Measurements from ENCODE around the gene BAZ2B. TPM values are rescaled to one million over a fixed set of nuclear protein-coding genes. Genes with fewer than 3 reads are reported as not detected.

BAZ2B gene
- total RNA-seq, 1 experiment from 2014 or later, result 34.9 TPM

GRCh38 chr2:159612255-159612901, 4.0 kb downstream of the BAZ2B start:
- no TSS peak for BruUV-seq (replicated peaks)
- peaks cover 32% of the 10 kb centered on the region for H3K79me2 ChIP-seq (ENCODE audit: low read depth)
- H3F3A ChIP-seq (ENCODE audit: insufficient read depth, low read depth), result 0 out of 2 replicates have a peak, but pooled peaks cover 9% of the 10 kb centered on the region
- H3K4me2 ChIP-seq, result no peak overlapping the region
- intact Hi-C loops (cut with micrococcal nuclease; ENCODE audit: unreplicated experiment), result no loop called here
- no peaks in the 10 kb centered on the region; the same call in 1 of the 2 replicates for H3K9me3 ChIP-seq (ENCODE audit: insufficient read depth, low read depth)
- ChIA-PET CTCF (interaction anchor here (0.5 kb wide), 1 partner anchor 18 kb away, joined by 3 read pairs; no protein-coding TSS in a partner anchor), POLR2A (ENCODE audit: unreplicated experiment) (no interaction called here)
- TF ChIP-seq EZH2 (IDR thresholded peaks at IDR 0.05; ENCODE audit: low read depth) (no peak), CTCF (conservative IDR thresholded peaks at IDR 0.05) (no peak)
- H3K27ac ChIP-seq, result no peak overlapping the region
- no peak overlapping the region for H2AFZ ChIP-seq
- H3K4me1 ChIP-seq (replicated peaks; ENCODE audit: insufficient read depth), result peaks cover 19% of the 10 kb centered on the region
- no peak overlapping the region for H3K4me3 ChIP-seq
- no peaks in the 10 kb centered on the region for H3K27me3 ChIP-seq (ENCODE audit: insufficient read depth, low read depth)
- no peak for DNase-seq
- H3K36me3 ChIP-seq (ENCODE audit: low read depth), result no peaks in the 10 kb centered on the region
- no peaks in the 10 kb centered on the region for H3K9me2 ChIP-seq (ENCODE audit: insufficient read depth)
- H4K20me1 ChIP-seq (ENCODE audit: insufficient read depth), result no peaks in the 10 kb centered on the region

GRCh38 chr2:159609811-159610549, 6.4 kb downstream of the BAZ2B start:
- Histone ChIP-seq H3K4me3 (no peak overlapping the region), H3K9me2 (ENCODE audit: insufficient read depth) (no peaks in the 10 kb centered on the region), H3K79me2 (ENCODE audit: low read depth) (peaks cover 32% of the 10 kb centered on the region), H2AFZ (no peak overlapping the region), H3K9me3 (ENCODE audit: insufficient read depth, low read depth) (no peaks in the 10 kb centered on the region; the same call in 1 of the 2 replicates), H3K27me3 (ENCODE audit: insufficient read depth, low read depth) (no peaks in the 10 kb centered on the region), H4K20me1 (ENCODE audit: insufficient read depth) (no peaks in the 10 kb centered on the region), H3K27ac (no peak overlapping the region), H3K4me1 (replicated peaks; ENCODE audit: insufficient read depth) (peaks cover 11% of the 10 kb centered on the region), H3K4me2 (no peak overlapping the region), H3K36me3 (ENCODE audit: low read depth) (no peaks in the 10 kb centered on the region), H3F3A (ENCODE audit: insufficient read depth, low read depth) (0 out of 2 replicates have a peak, but pooled peaks cover 4% of the 10 kb centered on the region)
- TF ChIP-seq EZH2 (IDR thresholded peaks at IDR 0.05; ENCODE audit: low read depth) (no peak), CTCF (conservative IDR thresholded peaks at IDR 0.05) (no peak)
- ChIA-PET CTCF (no interaction called here), POLR2A (ENCODE audit: unreplicated experiment) (no interaction called here)
- no peak for DNase-seq
- BruUV-seq (replicated peaks), result no TSS peak
- intact Hi-C loops (cut with micrococcal nuclease; ENCODE audit: unreplicated experiment), result no loop called here

- Histone ChIP-seq H3K27ac (no peak overlapping the region), H3K9me3 (ENCODE audit: insufficient read depth, low read depth) (no peaks in the 10 kb centered on the region; the same call in 1 of the 2 replicates), H3K4me2 (no peak overlapping the region), H3K36me3 (ENCODE audit: low read depth) (no peaks in the 10 kb centered on the region), H3K4me3 (no peak overlapping the region), H3F3A (ENCODE audit: insufficient read depth, low read depth) (no peaks in the 10 kb centered on the region), H4K20me1 (ENCODE audit: insufficient read depth) (no peaks in the 10 kb centered on the region), H2AFZ (no peak overlapping the region), H3K9me2 (ENCODE audit: insufficient read depth) (no peaks in the 10 kb centered on the region), H3K27me3 (ENCODE audit: insufficient read depth, low read depth) (no peaks in the 10 kb centered on the region), H3K79me2 (ENCODE audit: low read depth) (peaks cover 22% of the 10 kb centered on the region), H3K4me1 (replicated peaks; ENCODE audit: insufficient read depth) (peaks cover 11% of the 10 kb centered on the region)
- no TSS peak for BruUV-seq (replicated peaks)
- intact Hi-C loops (cut with micrococcal nuclease; ENCODE audit: unreplicated experiment), result no loop called here
- CTCF ChIA-PET, result no interaction called here
- DNase-seq, result no peak
- POLR2A ChIA-PET (ENCODE audit: unreplicated experiment), result interaction anchor here (0.6 kb wide), 1 partner anchor 116 kb away, joined by 3 read pairs; no protein-coding TSS in a partner anchor
- no peak for TF ChIP-seq CTCF (conservative IDR thresholded peaks at IDR 0.05)
- TF ChIP-seq EZH2 (IDR thresholded peaks at IDR 0.05; ENCODE audit: low read depth), result no peak
These were observed 7.5 kb downstream of the BAZ2B start for GRCh38 chr2:159608723-159609308.

All from PC-9 (cell line).